ENCODE measurements around the gene UBAC2.

GRCh38 chr13:99323488-99323887 lies 122.8 kb downstream of the UBAC2 start:
- TF ChIP-seq, protein P1, sequence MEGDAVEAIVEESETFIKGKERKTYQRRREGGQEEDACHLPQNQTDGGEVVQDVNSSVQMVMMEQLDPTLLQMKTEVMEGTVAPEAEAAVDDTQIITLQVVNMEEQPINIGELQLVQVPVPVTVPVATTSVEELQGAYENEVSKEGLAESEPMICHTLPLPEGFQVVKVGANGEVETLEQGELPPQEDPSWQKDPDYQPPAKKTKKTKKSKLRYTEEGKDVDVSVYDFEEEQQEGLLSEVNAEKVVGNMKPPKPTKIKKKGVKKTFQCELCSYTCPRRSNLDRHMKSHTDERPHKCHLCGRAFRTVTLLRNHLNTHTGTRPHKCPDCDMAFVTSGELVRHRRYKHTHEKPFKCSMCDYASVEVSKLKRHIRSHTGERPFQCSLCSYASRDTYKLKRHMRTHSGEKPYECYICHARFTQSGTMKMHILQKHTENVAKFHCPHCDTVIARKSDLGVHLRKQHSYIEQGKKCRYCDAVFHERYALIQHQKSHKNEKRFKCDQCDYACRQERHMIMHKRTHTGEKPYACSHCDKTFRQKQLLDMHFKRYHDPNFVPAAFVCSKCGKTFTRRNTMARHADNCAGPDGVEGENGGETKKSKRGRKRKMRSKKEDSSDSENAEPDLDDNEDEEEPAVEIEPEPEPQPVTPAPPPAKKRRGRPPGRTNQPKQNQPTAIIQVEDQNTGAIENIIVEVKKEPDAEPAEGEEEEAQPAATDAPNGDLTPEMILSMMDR (IDR thresholded peaks at IDR 0.05 in 8 of 11, conservative IDR thresholded peaks at IDR 0.05 in 3 of 11): no peak
- TF ChIP-seq POLR2A (IDR thresholded peaks at IDR 0.05): no peak

All from spleen (tissue), 7 donors.